WI38 (cell line): ENCODE data around the gene WDR6.

Experiments
- H3K4me3 ChIP-seq: 2 replicates; pipeline ENCODE4 v1.5.1; 2011; ENCODE audit warnings: low read depth, mild to moderate bottlenecking, control low read depth, low read length
- CTCF ChIP-seq: IDR thresholded peaks from 2 replicates; pipeline ENCODE4 v1.5.1; 2012; ENCODE audit warnings: low read depth, mild to moderate bottlenecking, control low read depth, low read length

The WDR6 gene

GRCh38 chr3:49016414-49017228 lies 9.4 kb downstream of the WDR6 start:
- no peak overlapping the region for H3K4me3 ChIP-seq
- TF ChIP-seq CTCF = no peak

DNA sequence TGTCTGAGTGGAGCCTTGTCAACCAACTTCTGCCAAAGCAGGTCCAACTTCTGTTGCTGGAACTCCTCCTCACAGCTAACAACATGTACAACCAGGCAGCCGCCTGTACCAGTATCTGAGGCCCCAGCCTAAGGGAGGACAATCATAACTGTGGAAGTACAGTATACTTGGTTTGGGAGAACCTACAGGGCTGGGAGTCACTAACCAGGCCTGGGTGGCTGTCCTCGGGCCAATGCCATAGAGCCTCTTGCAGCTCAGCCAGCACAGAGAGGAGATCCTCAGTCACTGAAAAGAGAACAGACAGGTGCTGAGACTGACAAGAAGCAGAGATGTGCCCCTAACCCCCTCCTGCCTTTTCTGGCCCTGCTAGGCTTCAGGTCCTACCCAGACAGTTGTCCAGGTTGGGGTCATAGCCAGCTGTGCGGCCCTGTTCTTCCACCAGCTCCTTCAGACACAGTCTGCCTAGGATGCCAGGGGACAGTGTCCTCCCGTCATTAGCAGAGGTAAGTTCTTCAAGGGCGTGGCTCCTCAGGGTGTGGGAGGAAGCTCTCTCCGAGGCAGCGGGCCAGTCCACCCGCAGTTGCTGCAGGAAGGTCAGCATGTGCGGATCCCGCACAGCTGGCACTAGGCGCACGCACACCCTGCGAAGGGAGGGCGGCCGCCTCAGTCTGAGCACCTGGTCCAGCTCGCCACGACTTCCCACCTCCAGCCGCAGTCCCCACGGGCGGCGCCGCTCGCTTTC lies 10.2 kb downstream of the WDR6 start:
- no peak for TF ChIP-seq CTCF
- peak overlapping the region; percentile 80 for H3K4me3 ChIP-seq

- H3K4me3 ChIP-seq = peak within 1 kb of the TSS; percentile 80
- TF ChIP-seq CTCF = no peak
Measured at GRCh38 chr3:49017971-49018706, 10.9 kb downstream of the WDR6 start, which contains the start of gene DALRD3. TSS of gene DALRD3 (minus strand) at chr3:49018580. CDS start at chr3:49018564, 16 bp downstream.

DNA sequence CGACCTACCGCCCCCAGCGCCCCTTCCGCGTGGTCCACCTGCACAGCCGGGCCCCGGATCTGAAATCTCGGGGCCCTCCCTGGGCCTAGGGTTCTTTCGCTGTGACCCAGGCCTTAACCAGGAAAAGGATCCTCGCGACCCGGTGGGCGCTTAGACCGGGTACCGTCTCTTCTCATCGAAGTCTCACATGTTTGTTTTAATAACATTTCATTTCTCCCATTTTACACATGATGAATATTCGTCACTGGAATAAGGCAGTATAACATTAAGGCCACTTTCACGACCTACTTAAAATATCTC lies 11.5 kb downstream of the WDR6 start:
- peak overlapping the region; percentile 80 for H3K4me3 ChIP-seq
- TF ChIP-seq CTCF = no peak

DNA sequence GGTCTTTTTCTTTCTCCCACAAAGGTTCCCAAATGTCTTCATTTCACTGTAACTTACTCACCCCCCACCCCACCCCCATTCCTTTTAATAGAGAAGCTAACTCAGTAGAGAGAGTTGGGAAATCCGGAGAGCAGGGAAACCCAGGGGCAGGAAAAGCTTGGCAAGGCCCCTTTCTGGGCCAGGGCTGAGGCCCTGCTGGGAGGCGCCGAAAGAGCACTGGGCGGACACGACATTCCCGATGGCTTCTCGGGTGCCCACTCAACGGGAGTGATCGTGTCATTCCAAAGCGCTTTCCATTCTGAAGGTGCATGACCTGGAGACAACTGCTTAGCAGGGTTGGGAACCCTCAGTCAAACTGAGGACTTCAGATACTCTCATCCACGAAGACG lies 12.7 kb downstream of the WDR6 start:
- no peak for TF ChIP-seq CTCF
- peak overlapping the region; percentile 71 for H3K4me3 ChIP-seq

- peak overlapping the region; percentile 71 for H3K4me3 ChIP-seq
- no peak for TF ChIP-seq CTCF
Measured at GRCh38 chr3:49020330-49021212, 13.4 kb downstream of the WDR6 start.
